Upper lobe of left lung (tissue), 6 donors: ENCODE data around the gene QKI. TPM values are rescaled to one million over a fixed set of nuclear protein-coding genes. Genes with fewer than 3 reads are reported as not detected.
"Not testable (repeated sequence)": the region's sequence is repeated elsewhere in the genome, so short reads cannot be mapped to it uniquely, and the experiment has no call there.

Source experiments
- ATAC-seq, 2 donors: fragments of 200-7000 bp; cut with Tn5 transposase; one replicate each; pipeline ENCODE4 v1.9.1; 2022; ENCODE audit warnings: mild to moderate bottlenecking in 2 of 2, moderate library complexity in 2 of 2; ENCODE audit not compliant: low FRiP score in 2 of 2
- DNase-seq, 2 donors: peaks; one replicate each; pipeline ENCODE4 v3.0.0-alpha.2; 2019 to 2020
- H3K27ac ChIP-seq, 4 donors: fragments of 200-600 bp; sonication (generic); one replicate each; pipeline ENCODE4 v1.5.1; 2016 to 2019
- H3K27me3 ChIP-seq, 4 donors: fragments of 200-600 bp; sonication (generic); one replicate each; pipeline ENCODE4 v1.5.1; 2017 to 2019
- H3K36me3 ChIP-seq, 4 donors: fragments of 200-600 bp; sonication (generic); one replicate each; pipeline ENCODE4 v1.5.1; 2016 to 2019
- H3K4me1 ChIP-seq, 4 donors: fragments of 200-600 bp; sonication (generic); one replicate each; pipeline ENCODE4 v1.5.1; 2018 to 2019
- H3K4me3 ChIP-seq, 4 donors: fragments of 200-600 bp; sonication (generic); one replicate each; pipeline ENCODE4 v1.5.1; 2017 to 2019; ENCODE audit warnings: mild to moderate bottlenecking in 2 of 4, moderate library complexity in 1 of 4
- H3K9me3 ChIP-seq, 4 donors: fragments of 200-600 bp; sonication (generic); one replicate each; pipeline ENCODE4 v1.5.1; 2018 to 2019
- CTCF ChIP-seq, 6 experiments: fragments of 450-650 bp in 4 of 6; fragments of 200-600 bp in 2 of 6; sonication (generic) in 2 of 6; IDR thresholded peaks; one replicate each; pipeline ENCODE4 v1.5.1; 2016 to 2019; ENCODE audit warnings: antibody characterized with exemption in 6 of 6
- EP300 ChIP-seq, 4 donors: sonication (generic); formaldehyde crosslinking; IDR thresholded peaks; one replicate each; pipeline ENCODE4 v1.5.1; 2017; ENCODE audit warnings: antibody characterized with exemption in 4 of 4, control low read depth in 2 of 4
- POLR2A ChIP-seq, 4 donors: fragments of 450-650 bp; IDR thresholded peaks; one replicate each; pipeline ENCODE4 v1.5.1; 2016 to 2017; ENCODE audit warnings: antibody characterized with exemption in 4 of 4, mild to moderate bottlenecking in 2 of 4
- POLR2AphosphoS5 ChIP-seq, 2 donors: sonication (generic); formaldehyde crosslinking; IDR thresholded peaks; one replicate each; pipeline ENCODE4 v1.5.1; 2017; ENCODE audit warnings: antibody characterized with exemption in 2 of 2
- WGBS, 2 donors: methylation state at CpG; one replicate each; pipeline ENCODE4 v1.1.5; 2017 to 2018; 5-methylcytosine and 5-hydroxymethylcytosine counted together
- total RNA-seq, 6 donors: library from RNA; depleted of rRNA in 4 of 6; stranded (reverse); fragments of >200 nt in 4 of 6; gene quantifications; one replicate each; pipeline versions ENCODE4 v1.1.0 to v1.2.1, GENCODE V29; 2016 to 2021
- donor health status: DM: no; HTN: no; CAD: no; lungs with moderate emphysema.
- donor health status: DM: no; HTN: yes; CAD: no; lungs with severe emphysema.

QKI gene
- total RNA-seq, 6 donors from 2014 or later = 181 to 273 (median 226) TPM

- ATAC-seq (no peak), DNase-seq (no peak)
- TF ChIP-seq EP300 (IDR thresholded peaks at IDR 0.05) (no peak), POLR2AphosphoS5 (IDR thresholded peaks at IDR 0.05) (no peak), CTCF (IDR thresholded peaks at IDR 0.05) (no peak), POLR2A (IDR thresholded peaks at IDR 0.05) (no peak)
- Histone ChIP-seq H3K9me3 (peaks cover 0 to 21% (median 7%) of the 10 kb centered on the region in 4 donors), H3K4me1 (peaks cover 0 to 32% (median 12%) of the 10 kb centered on the region in 4 donors), H3K4me3 (no peak overlapping the region), H3K36me3 (no peaks in the 10 kb centered on the region), H3K27ac (no peak overlapping the region), H3K27me3 (no peaks in the 10 kb centered on the region)
- 72 to 81% methylated on average over 22 of the region's 22 CpGs for WGBS, 2 donors
These were observed 173.9 kb downstream of the QKI start for GRCh38 chr6:163588220-163588919.

GRCh38 chr6:163589387-163589786 lies 174.9 kb downstream of the QKI start:
- no peaks in the 10 kb centered on the region for H3K27me3 ChIP-seq
- TF ChIP-seq POLR2A (IDR thresholded peaks at IDR 0.05) = no peak
- TF ChIP-seq CTCF (IDR thresholded peaks at IDR 0.05) = no peak
- no peak for TF ChIP-seq EP300 (IDR thresholded peaks at IDR 0.05)
- no peak for TF ChIP-seq POLR2AphosphoS5 (IDR thresholded peaks at IDR 0.05)
- H3K9me3 ChIP-seq = peaks cover 0 to 21% (median 7%) of the 10 kb centered on the region in 4 donors
- H3K4me1 ChIP-seq = peaks cover 0 to 32% (median 12%) of the 10 kb centered on the region in 4 donors
- H3K27ac ChIP-seq = no peak overlapping the region
- DNase-seq = no peak
- no peak overlapping the region for H3K4me3 ChIP-seq
- no peaks in the 10 kb centered on the region for H3K36me3 ChIP-seq
- 66 to 67% methylated on average over 5 of the region's 5 CpGs for WGBS, 2 donors
- no peak for ATAC-seq

- 97% methylated on average over 9 of the region's 9 CpGs for WGBS, 2 donors
- not testable (repeated sequence) for H3K4me3 ChIP-seq, ATAC-seq, H3K27ac ChIP-seq, H3K27me3 ChIP-seq, H3K36me3 ChIP-seq, DNase-seq
- Histone ChIP-seq H3K9me3 (peaks cover 0 to 21% (median 7%) of the 10 kb centered on the region in 4 donors), H3K4me1 (peaks cover 0 to 31% (median 12%) of the 10 kb centered on the region in 4 donors)
These were observed 175.6 kb downstream of the QKI start for GRCh38 chr6:163590132-163590531.

- Histone ChIP-seq H3K27me3 (no peaks in the 10 kb centered on the region), H3K4me1 (peaks cover 0 to 5% (median under 1%) of the 10 kb centered on the region in 4 donors), H3K27ac (no peak overlapping the region), H3K9me3 (peaks cover 0 to 21% (median 7%) of the 10 kb centered on the region in 4 donors), H3K4me3 (no peak overlapping the region), H3K36me3 (no peaks in the 10 kb centered on the region)
- no peak for ATAC-seq
- TF ChIP-seq EP300 (IDR thresholded peaks at IDR 0.05) (no peak), POLR2A (IDR thresholded peaks at IDR 0.05) (no peak), CTCF (IDR thresholded peaks at IDR 0.05) (no peak), POLR2AphosphoS5 (IDR thresholded peaks at IDR 0.05) (no peak)
- 99% methylated on average over 3 of the region's 3 CpGs for WGBS, 2 donors
- DNase-seq = no peak
These were observed 178.4 kb downstream of the QKI start for GRCh38 chr6:163592872-163593271.

- 89 to 94% methylated on average over 2 of the region's 2 CpGs for WGBS, 2 donors
- peaks cover 0 to 8% (median 7%) of the 10 kb centered on the region in 4 donors for H3K9me3 ChIP-seq
- ATAC-seq (no peak), DNase-seq (no peak)
- H3K27me3 ChIP-seq = no peaks in the 10 kb centered on the region
- H3K36me3 ChIP-seq = no peaks in the 10 kb centered on the region
- TF ChIP-seq POLR2A (IDR thresholded peaks at IDR 0.05) (no peak), CTCF (IDR thresholded peaks at IDR 0.05) (no peak), EP300 (IDR thresholded peaks at IDR 0.05) (no peak), POLR2AphosphoS5 (IDR thresholded peaks at IDR 0.05) (no peak)
- H3K27ac ChIP-seq = no peak overlapping the region
- H3K4me3 ChIP-seq = no peak overlapping the region
- H3K4me1 ChIP-seq = no peaks in the 10 kb centered on the region
These were observed 181.7 kb downstream of the QKI start for GRCh38 chr6:163596174-163596573.
